Kidney (tissue), 14 donors: ENCODE data around the gene BCL3. TPM values are rescaled to one million over a fixed set of nuclear protein-coding genes. Genes with fewer than 3 reads are reported as not detected.

ENCODE experiments used
- DNase-seq, 5 donors: peaks; one replicate each; pipeline ENCODE4 v3.0.0-alpha.2; 2013 to 2020
- FAIRE-seq: peaks from 2 replicates; lab custom pipeline; 2012; peaks lifted over from hg19 to GRCh38; lab: Jason Lieb, UNC
- H3K27ac ChIP-seq, 2 donors: one replicate each; pipeline ENCODE4 v1.7.0; 2013; ENCODE audit warnings: low read depth in 2 of 2, low read length in 2 of 2, inconsistent platforms in 1 of 2
- H3K27me3 ChIP-seq: one replicate; pipeline ENCODE4 v1.7.1; 2013; ENCODE audit warnings: low read length, inconsistent platforms; ENCODE audit not compliant: control insufficient read depth, insufficient read depth
- H3K36me3 ChIP-seq, 3 donors: one replicate each; pipeline versions ENCODE4 v1.7.0 to v1.7.1; 2013; ENCODE audit warnings: low read length in 3 of 3, control low read depth in 1 of 3, inconsistent platforms in 1 of 3; ENCODE audit not compliant: insufficient read depth in 3 of 3, control insufficient read depth in 2 of 3
- H3K4me1 ChIP-seq, 3 donors: one replicate each; pipeline versions ENCODE4 v1.7.0 to v1.7.1; 2013; ENCODE audit warnings: low read length in 3 of 3, inconsistent platforms in 1 of 3, low read depth in 1 of 3; ENCODE audit not compliant: control insufficient read depth in 2 of 3, insufficient read depth in 2 of 3
- H3K4me3 ChIP-seq, 3 donors: one replicate each; pipeline versions ENCODE4 v1.7.0 to v1.8.1; 2013; ENCODE audit warnings: low read length in 3 of 3, control low read depth in 1 of 3, inconsistent platforms in 1 of 3
- H3K9ac ChIP-seq, 3 donors: one replicate each; pipeline versions ENCODE4 v1.7.0 to v1.7.1; 2013; ENCODE audit warnings: low read length in 3 of 3, control low read depth in 1 of 3, inconsistent platforms in 1 of 3
- H3K9me3 ChIP-seq, 3 donors: one replicate each; pipeline versions ENCODE4 v1.7.0 to v1.7.1; 2013; ENCODE audit warnings: low read length in 3 of 3, control low read depth in 1 of 3, inconsistent platforms in 1 of 3; ENCODE audit not compliant: control insufficient read depth in 2 of 3, insufficient read depth in 1 of 3
- CTCF ChIP-seq: IDR thresholded peaks from 3 replicates; pipeline ENCODE4 v1.5.1; 2012; ENCODE audit warnings: mild to moderate bottlenecking, moderate library complexity, borderline replicate concordance; ENCODE audit not compliant: insufficient read depth; ENCODE audit errors: extremely low read depth
- intact Hi-C: fragments of 100-400 bp; cut with DNase I; formaldehyde crosslinking; loops from one replicate; pipeline ENCODE4 v1.11.1; 2022
- polyA plus RNA-seq: library from polyadenylated mRNA; stranded (reverse); fragments of 350-450 nt; fragmentation: Illumina TruSeq; extraction: RNeasy Lipid Tissue Mini Kit (QIAGEN cat#74804); gene quantifications from one replicate; pipeline ENCODE4 v1.2.3, GENCODE V29; 2014; ENCODE audit warnings: low read depth, low replicate concordance; ENCODE audit not compliant: insufficient read depth
- total RNA-seq: library from RNA; stranded (reverse); fragmentation: NEBNext Ultra II Directional; extraction: Animal tissue kit (Norgen Biotek cat#: 25700); gene quantifications from one replicate; pipeline ENCODE4 v1.2.1, GENCODE V29; 2021
- donor health status: control.
- donor health status: control.
- donor health status: control.
- donor health status: control.
- donor health status: control.
- donor health status: DM: yes; HTN: yes; CAD: no.
- donor health status: Normal renal cell carcinoma (clear cell type).

BCL3 gene
- total and polyA plus RNA-seq, 2 donors from 2014 or later: 23.2 to 86.8 TPM

- peak overlapping the region; percentile 50 to 88 (median 71) for H3K4me3 ChIP-seq
- peak; percentile 80 to 98 (median 89) for DNase-seq
- peak overlapping the region; percentile 95 to 96 for H3K27ac ChIP-seq
- no peaks in the 10 kb centered on the region for H3K9me3 ChIP-seq
- peaks cover 0 to 3% (median 0%) of the 10 kb centered on the region in 3 donors for H3K36me3 ChIP-seq
- H3K9ac ChIP-seq: peak overlapping the region in 1 of 3 donors; percentile 87
- intact Hi-C loops: no loop called here
- H3K27me3 ChIP-seq: no peaks in the 10 kb centered on the region
- FAIRE-seq: no peak
- no peak for TF ChIP-seq CTCF
- H3K4me1 ChIP-seq: peaks cover 0 to 36% (median 19%) of the 10 kb centered on the region in 3 donors
Observed at GRCh38 chr19:44746946-44747738, 1.4 kb upstream of the BCL3 start.

DNA sequence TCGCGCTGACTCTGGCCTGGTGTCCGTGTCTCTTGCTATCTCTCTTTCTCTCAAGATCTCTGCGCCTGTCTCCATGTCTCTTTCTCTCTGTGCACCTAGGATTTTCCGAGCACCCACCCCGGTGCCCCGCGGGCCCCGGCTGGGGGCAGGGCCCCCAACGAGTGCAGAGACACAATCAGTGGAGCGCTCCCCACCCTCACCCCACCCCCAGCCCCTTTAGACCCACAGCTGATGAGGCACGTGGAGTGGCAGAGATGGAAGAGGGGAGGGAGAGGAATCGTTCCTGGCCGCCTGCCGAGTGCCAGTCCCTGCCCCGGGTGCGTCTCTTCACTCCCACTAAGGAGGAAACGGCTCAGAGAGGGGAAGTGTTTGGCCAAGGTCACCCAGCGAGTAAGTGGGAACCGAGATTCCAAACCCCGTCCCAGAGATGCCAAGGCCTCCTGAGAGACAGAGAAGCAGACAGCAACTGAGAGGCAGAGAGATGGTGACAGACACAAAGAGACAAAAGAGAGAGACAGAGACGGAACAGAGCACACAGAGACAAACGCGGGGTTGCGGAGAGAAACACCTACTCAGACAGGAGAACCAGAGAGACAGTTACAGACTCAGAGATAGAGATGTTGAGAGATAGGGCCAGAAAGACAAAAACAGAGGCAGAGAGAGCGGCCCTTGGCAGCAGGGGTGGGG lies 626 bp upstream of the BCL3 start:
- Histone ChIP-seq H3K9me3 (no peaks in the 10 kb centered on the region), H3K9ac (peak overlapping the region; percentile 53 to 87 (median 84)), H3K36me3 (peaks cover 0 to 9% (median 6%) of the 10 kb centered on the region in 3 donors), H3K27me3 (no peaks in the 10 kb centered on the region), H3K27ac (peak overlapping the region; percentile 95 to 96), H3K4me3 (peak overlapping the region; percentile 70 to 88 (median 71)), H3K4me1 (peaks cover 0 to 36% (median 22%) of the 10 kb centered on the region in 3 donors)
- peak in 3 of 5 donors; percentile 53 to 93 (median 60) for DNase-seq
- intact Hi-C loops: no loop called here
- TF ChIP-seq CTCF: no peak
- FAIRE-seq: no peak

GRCh38 chr19:44749292-44749691 lies 784 bp downstream of the BCL3 start:
- Histone ChIP-seq H3K4me1 (peaks cover 0 to 40% (median 22%) of the 10 kb centered on the region in 3 donors), H3K27ac (peak overlapping the region; percentile 87 to 89), H3K4me3 (peak overlapping the region; percentile 36 to 82 (median 75)), H3K9ac (peak overlapping the region in 2 of 3 donors; percentile 75 to 84), H3K27me3 (no peaks in the 10 kb centered on the region), H3K36me3 (peaks cover 0 to 9% (median 6%) of the 10 kb centered on the region in 3 donors), H3K9me3 (no peaks in the 10 kb centered on the region)
- no peak for TF ChIP-seq CTCF
- FAIRE-seq (no peak), DNase-seq (no peak)
- intact Hi-C loops: no loop called here
